SK-N-SH (cell line): ENCODE measurements around the gene OSBPL9. TPM values are rescaled to one million over a fixed set of nuclear protein-coding genes. Genes with fewer than 3 reads are reported as not detected.
A peak's percentile ranks its signal among the peaks of the same experiment; 100 is the strongest.
"Not testable (repeated sequence)": the region's sequence is repeated elsewhere in the genome, so short reads cannot be mapped to it uniquely, and the experiment has no call there.

Experiments
- CTCF ChIA-PET: fragments of 300-600, 350-600 bp; formaldehyde crosslinking; extraction: SDS; loops from one replicate; lab custom pipeline; 2021; lab: Yijun Ruan, JAX
- POLR2A ChIA-PET: fragments of 350-600 bp; sonication (Branson Sonifier 250); formaldehyde crosslinking; extraction: SDS; loops from one replicate; lab custom pipeline; 2020; ENCODE audit warnings: antibody characterized with exemption, inconsistent platforms; lab: Yijun Ruan, JAX
- DNase-seq: peaks from one replicate; pipeline ENCODE4 v3.0.0; 2012
- H2AFZ ChIP-seq: fragments of 200-600 bp; sonication (generic); 2 replicates; pipeline ENCODE4 v1.8.1; 2016; ENCODE audit warnings: antibody characterized with exemption, mild to moderate bottlenecking, low read depth
- H3F3A ChIP-seq: fragments of 200-600 bp; sonication (generic); replicated peaks from 2 replicates; pipeline ENCODE3; 2016; ENCODE audit warnings: antibody characterized with exemption, mild to moderate bottlenecking; ENCODE audit not compliant: insufficient read depth
- H3K27ac ChIP-seq, 2 experiments: fragments of 200-500 bp in 1 of 2; fragments of 200-600 bp in 1 of 2; sonication (Bioruptor generic) in 1 of 2; sonication (generic), shearing (Covaris generic) in 1 of 2; 2 replicates each; pipeline versions ENCODE4 v1.5.1 to v1.6.1; 2014 to 2016; ENCODE audit warnings: low read depth in 2 of 2, inconsistent platforms in 1 of 2, low read length in 1 of 2, mild to moderate bottlenecking in 1 of 2, mixed read lengths in 1 of 2
- H3K27me3 ChIP-seq: fragments of 200-600 bp; sonication (generic), shearing (Covaris generic); 2 replicates; pipeline ENCODE4 v1.6.1; 2016; ENCODE audit warnings: mixed run types; ENCODE audit not compliant: insufficient read depth
- H3K36me3 ChIP-seq, 2 experiments: fragments of 200-500 bp in 1 of 2; fragments of 200-600 bp in 1 of 2; sonication (Bioruptor generic) in 1 of 2; sonication (generic) in 1 of 2; replicated peaks in 1 of 2; 2 replicates each; pipeline versions ENCODE3 to v1.5.1; 2014 to 2016; ENCODE audit warnings: low read length in 1 of 2, mild to moderate bottlenecking in 1 of 2; ENCODE audit not compliant: insufficient read depth in 2 of 2, control insufficient read depth in 1 of 2
- H3K4me1 ChIP-seq, 2 experiments: fragments of 200-500 bp in 1 of 2; fragments of 200-600 bp in 1 of 2; sonication (Bioruptor generic) in 1 of 2; sonication (generic), shearing (Covaris generic) in 1 of 2; 2 replicates each; pipeline versions ENCODE4 v1.5.1 to v1.6.1; 2014 to 2016; ENCODE audit warnings: low read depth in 1 of 2, low read length in 1 of 2, mixed run types in 1 of 2; ENCODE audit not compliant: insufficient read depth in 2 of 2, control insufficient read depth in 1 of 2
- H3K4me2 ChIP-seq: fragments of 200-600 bp; sonication (generic), shearing (Covaris generic); 2 replicates; pipeline ENCODE4 v1.6.1; 2017; ENCODE audit warnings: mixed run types
- H3K4me3 ChIP-seq, 2 experiments: fragments of 200-500 bp in 1 of 2; fragments of 200-600 bp in 1 of 2; sonication (Bioruptor generic) in 1 of 2; sonication (generic), shearing (Covaris generic) in 1 of 2; 2 replicates each; pipeline versions ENCODE4 v1.5.1 to v1.8.1; 2014 to 2016; ENCODE audit warnings: low read depth in 2 of 2, inconsistent platforms in 1 of 2, low read length in 1 of 2, mild to moderate bottlenecking in 1 of 2, mixed read lengths in 1 of 2, moderate library complexity in 1 of 2
- H3K79me2 ChIP-seq: fragments of 200-600 bp; sonication (generic); 2 replicates; pipeline ENCODE4 v1.8.1; 2017; ENCODE audit warnings: mild to moderate bottlenecking; ENCODE audit not compliant: insufficient read depth
- H3K9ac ChIP-seq: fragments of 200-600 bp; sonication (generic); 2 replicates; pipeline ENCODE4 v1.6.1; 2017; ENCODE audit warnings: mixed run types
- H3K9me2 ChIP-seq: fragments of 200-600 bp; sonication (generic); 2 replicates; pipeline ENCODE4 v1.6.1; 2017; ENCODE audit warnings: mixed run types
- H3K9me3 ChIP-seq: fragments of 200-600 bp; sonication (generic); 2 replicates; pipeline ENCODE4 v1.6.1; 2017; ENCODE audit warnings: mixed run types, mild to moderate bottlenecking, moderate library complexity
- H4K20me1 ChIP-seq: fragments of 200-600 bp; sonication (generic); 2 replicates; pipeline ENCODE4 v1.6.1; 2017; ENCODE audit warnings: mild to moderate bottlenecking, mixed run types; ENCODE audit not compliant: insufficient read depth
- CTCF ChIP-seq: fragments of 200-600 bp; sonication (generic); IDR thresholded peaks from 2 replicates; pipeline ENCODE4 v1.6.1; 2017; ENCODE audit warnings: antibody characterized with exemption, mild to moderate bottlenecking, moderate library complexity
- EP300 ChIP-seq, 2 experiments: IDR thresholded peaks; 2 replicates each; pipeline versions ENCODE4 v1.4.0 to v1.6.1; 2012; ENCODE audit warnings: borderline replicate concordance in 1 of 2, low read depth in 1 of 2, low read length in 1 of 2
- FOXM1 ChIP-seq: IDR thresholded peaks from 2 replicates; pipeline ENCODE4 v1.4.0; 2012; ENCODE audit warnings: low read depth, mild to moderate bottlenecking
- GABPA ChIP-seq: IDR thresholded peaks from 2 replicates; pipeline ENCODE4 v1.4.0; 2012; ENCODE audit warnings: low read depth, mild to moderate bottlenecking
- GATA2 ChIP-seq: sonication (generic); formaldehyde crosslinking; IDR thresholded peaks from 2 replicates; pipeline ENCODE4 v1.5.0; 2020; ENCODE audit warnings: mild to moderate bottlenecking, missing genetic modification reagents
- JUND ChIP-seq: IDR thresholded peaks from 2 replicates; pipeline ENCODE4 v1.4.0; 2012
- MAX ChIP-seq: IDR thresholded peaks from 2 replicates; pipeline ENCODE4 v1.4.0; 2012; ENCODE audit warnings: low read depth
- MEF2A ChIP-seq: IDR thresholded peaks from 2 replicates; pipeline ENCODE4 v1.4.0; 2012; ENCODE audit warnings: low read depth, borderline replicate concordance
- MXI1 ChIP-seq: IDR thresholded peaks from 2 replicates; pipeline ENCODE4 v1.6.1; 2012; ENCODE audit warnings: mild to moderate bottlenecking, low read depth, low read length, improper control_type of control experiment
- NFIC ChIP-seq: IDR thresholded peaks from 2 replicates; pipeline ENCODE4 v1.4.0; 2012; ENCODE audit warnings: borderline replicate concordance
- RAD21 ChIP-seq: IDR thresholded peaks from 2 replicates; pipeline ENCODE4 v1.6.1; 2012; ENCODE audit warnings: mild to moderate bottlenecking, low read length
- RCOR1 ChIP-seq: fragments of 150-350 bp; IDR thresholded peaks from 2 replicates; pipeline ENCODE4 v1.6.1; 2017; ENCODE audit warnings: antibody characterized with exemption, low read length
- RFX5 ChIP-seq: IDR thresholded peaks from 2 replicates; pipeline ENCODE4 v1.6.1; 2012; ENCODE audit warnings: mild to moderate bottlenecking, improper control_type of control experiment, low read length
- SMC3 ChIP-seq: IDR thresholded peaks from 2 replicates; pipeline ENCODE4 v1.6.1; 2012; ENCODE audit warnings: low read depth, low read length, improper control_type of control experiment
- TAF1 ChIP-seq: IDR thresholded peaks from 2 replicates; pipeline ENCODE4 v1.6.1; 2012; ENCODE audit warnings: low read depth, mild to moderate bottlenecking, low read length, moderate library complexity, borderline replicate concordance
- TCF12 ChIP-seq: IDR thresholded peaks from 2 replicates; pipeline ENCODE4 v1.4.0; 2012
- USF1 ChIP-seq: IDR thresholded peaks from 2 replicates; pipeline ENCODE4 v1.4.0; 2012; ENCODE audit warnings: low read depth, borderline replicate concordance
- ZBTB33 ChIP-seq: IDR thresholded peaks from 2 replicates; pipeline ENCODE4 v1.4.0; 2012; ENCODE audit warnings: low read depth, borderline replicate concordance
- WGBS: methylation state at CpG from one replicate; pipeline ENCODE4 v1.1.6; 2017; ENCODE audit warnings: low lambda C conversion rate; 5-methylcytosine and 5-hydroxymethylcytosine counted together
- polyA plus RNA-seq, 3 experiments: library from polyadenylated mRNA; depleted of rRNA; stranded (reverse); fragments of >200 nt; gene quantifications; 2 replicates each; pipeline ENCODE4 v1.2.3, GENCODE V29; 2012

Gene OSBPL9
- polyA plus RNA-seq, 1 of the 3 experiments (the other 2 are of a cell fraction), result 43.9 TPM

- TF ChIP-seq CTCF (no peak), FOXM1 (no peak), TCF12 (peak; percentile 64; the same call in 1 of the 2 replicates), MEF2A (no peak), MAX (peak; percentile 45; the same call in 1 of the 2 replicates), JUND (peak; percentile 83), MXI1 (no peak), NFIC (peak; percentile 60; the same call in 1 of the 2 replicates), GABPA (no peak), EP300 (IDR thresholded peaks at IDR 0.05; ENCODE audit: borderline replicate concordance in 1 of 2, low read depth in 1 of 2, low read length in 1 of 2) (no peak; a peak in 1 of 4 replicates)
Observed at GRCh38 chr1:51644533-51645197, 27.8 kb downstream of the OSBPL9 start (continued).

GRCh38 chr1:51646592-51646991, 29.7 kb downstream of the OSBPL9 start:
- H3K27me3 ChIP-seq, POLR2A ChIA-PET, CTCF ChIA-PET, H4K20me1 ChIP-seq, H3K9ac ChIP-seq, H3K4me2 ChIP-seq, H3K9me2 ChIP-seq, H3K4me3 ChIP-seq, H3K9me3 ChIP-seq, H2AFZ ChIP-seq, H3K36me3 ChIP-seq, DNase-seq: not testable (repeated sequence)
- peaks cover 82% of the 10 kb centered on the region for H3K79me2 ChIP-seq
- H3K27ac ChIP-seq, result peak overlapping the region in 1 of 2 experiments; percentile 98; a peak in 1 of 4 replicates
- H3K4me1 ChIP-seq, result peaks cover 16 to 57% of the 10 kb centered on the region in 2 experiments
- H3F3A ChIP-seq, result peaks cover 53% of the 10 kb centered on the region
- 100% methylated on average over 3 of the region's 3 CpGs for WGBS

GRCh38 chr1:51648180-51649109, 31.6 kb downstream of the OSBPL9 start:
- WGBS, result 13% methylated on average over 5 of the region's 6 CpGs
- Histone ChIP-seq H3K9me3 (no peaks in the 10 kb centered on the region), H3K27ac (peak overlapping the region; percentile 87 to 93), H3K36me3 (peaks cover 0 to 13% of the 10 kb centered on the region in 2 experiments), H3K4me2 (peak overlapping the region; percentile 78), H2AFZ (peak overlapping the region; percentile 68), H3K4me1 (peaks cover 14 to 52% of the 10 kb centered on the region in 2 experiments), H3K4me3 (peak overlapping the region; percentile 7 to 27; a peak in 2 of 4 replicates), H4K20me1 (no peaks in the 10 kb centered on the region), H3K9ac (peak overlapping the region; percentile 57; the same call in 1 of the 2 replicates), H3K27me3 (no peaks in the 10 kb centered on the region), H3K79me2 (peaks cover 85% of the 10 kb centered on the region), H3F3A (peaks cover 42% of the 10 kb centered on the region), H3K9me2 (no peaks in the 10 kb centered on the region)
- POLR2A ChIA-PET, result interaction anchor here (0.5 to 1.1 kb wide), 2 partner anchors 120 to 416 kb away, joined by 3 read pairs; no protein-coding TSS in a partner anchor
- CTCF ChIA-PET, result interaction anchor here (0.7 to 1.3 kb wide), 5 partner anchors 17 to 648 kb away, joined by 3 to 4 read pairs (median 3); no protein-coding TSS in a partner anchor
- DNase-seq, result peak; percentile 76
- TF ChIP-seq GABPA (peak; percentile 68), USF1 (no peak), TAF1 (0 out of 2 replicates have a peak, but pooled peaks have one; percentile 41), RCOR1 (peak; percentile 83), RAD21 (peak; percentile 41), GATA2 (peak; percentile 90), EP300 (IDR thresholded peaks at IDR 0.05; ENCODE audit: borderline replicate concordance in 1 of 2, low read depth in 1 of 2, low read length in 1 of 2) (peak in 1 of 2 experiments; percentile 78; a peak in 1 of 4 replicates), MXI1 (peak; percentile 86), ZBTB33 (no peak), RFX5 (peak; percentile 71), TCF12 (peak; percentile 53; the same call in 1 of the 2 replicates), SMC3 (peak; percentile 12; the same call in 1 of the 2 replicates)
